ENCODE data around the gene PIGQ. TPM values are rescaled to one million over a fixed set of nuclear protein-coding genes. Genes with fewer than 3 reads are reported as not detected.

Gene PIGQ
- total RNA-seq, 1 experiment from 2014 or later: 58.0 TPM

- no peak overlapping the region for H2AFZ ChIP-seq (ENCODE audit: low read length)
- H3K4me2 ChIP-seq (ENCODE audit: insufficient read depth, insufficient read length, low read length): no peak overlapping the region
- no peaks in the 10 kb centered on the region for H3K4me1 Mint-ChIP-seq
- H2BK5ac ChIP-seq (ENCODE audit: insufficient read length, low read length): no peak overlapping the region
- no peaks in the 10 kb centered on the region for H3K9me3 ChIP-seq (ENCODE audit: control insufficient read depth, low read depth, low read length)
- H3K27me3 Mint-ChIP-seq (ENCODE audit: low read depth): no peaks in the 10 kb centered on the region
- H3K14ac ChIP-seq (ENCODE audit: insufficient read depth, low read length): no peak overlapping the region
- H2BK15ac ChIP-seq (ENCODE audit: low read depth, low read length): no peak overlapping the region
- H3K23me2 ChIP-seq (ENCODE audit: insufficient read length, low read depth, low read length, poor library complexity, severe bottlenecking): no peaks in the 10 kb centered on the region
- no CpG with 5 or more reads among the region's 60 CpGs for WGBS (ENCODE audit: extremely low coverage, insufficient read length, low lambda C conversion rate)
- no peak overlapping the region for H3K4me3 Mint-ChIP-seq
- H3K9me3 Mint-ChIP-seq: no peaks in the 10 kb centered on the region
- H2BK120ac ChIP-seq (ENCODE audit: low read depth, low read length, poor library complexity, severe bottlenecking): no peak overlapping the region
- H3K23ac ChIP-seq (ENCODE audit: insufficient read length, low read depth, low read length): no peak overlapping the region
- H3K27ac ChIP-seq (ENCODE audit: insufficient read length, low read depth, low read length): no peak overlapping the region
- peaks cover 3 to 15% (median 6%) of the 10 kb centered on the region in 3 experiments; a peak in 6 of 7 replicates for H3K36me3 Mint-ChIP-seq (ENCODE audit: insufficient read depth in 1 of 3, low read depth in 3 of 3)
- no peaks in the 10 kb centered on the region; the same call in 1 of the 2 replicates for H3K79me2 ChIP-seq (ENCODE audit: insufficient read depth, low read length)
- no peaks in the 10 kb centered on the region for H3K79me1 ChIP-seq (ENCODE audit: insufficient read depth, low read depth, low read length, poor library complexity, severe bottlenecking)
- H4K8ac ChIP-seq (replicated peaks; ENCODE audit: insufficient read length, low read depth, low read length): no peak overlapping the region
- no peak for DNase-seq
- H4K91ac ChIP-seq (ENCODE audit: insufficient read length, low read depth, low read length): no peak overlapping the region
- no peak overlapping the region for H3K56ac ChIP-seq (ENCODE audit: insufficient read length, low read depth, low read length)
- H4K20me1 ChIP-seq (ENCODE audit: control insufficient read depth, insufficient read depth, insufficient read length): no peaks in the 10 kb centered on the region
- no peak overlapping the region for H3T11ph ChIP-seq (ENCODE audit: low read length)
- H4K5ac ChIP-seq (ENCODE audit: insufficient read length, low read depth, low read length): no peak overlapping the region
- no peak overlapping the region; a peak in 1 of 7 replicates for H3K27ac Mint-ChIP-seq
- TF ChIP-seq CTCF (conservative IDR thresholded peaks at IDR 0.05): peak; percentile 45
- H3K27me3 ChIP-seq (ENCODE audit: insufficient read depth, low read length): no peaks in the 10 kb centered on the region
- no peak overlapping the region for H2BK20ac ChIP-seq (ENCODE audit: low read depth, low read length, poor library complexity, severe bottlenecking)
- H3K9ac ChIP-seq (ENCODE audit: extremely low read depth, insufficient read length, low read length): no peak overlapping the region
- H3K18ac ChIP-seq (ENCODE audit: insufficient read length, low read depth, low read length): no peak overlapping the region
- no peak overlapping the region for H2AK5ac ChIP-seq (ENCODE audit: insufficient read length, low read length)
- H2BK12ac ChIP-seq (ENCODE audit: insufficient read length, low read depth, low read length): no peak overlapping the region
- H3K4ac ChIP-seq (ENCODE audit: low read depth, low read length): no peak overlapping the region
- no peaks in the 10 kb centered on the region for H3K4me1 ChIP-seq (ENCODE audit: insufficient read depth, low read length)
Observed at GRCh38 chr16:537415-538335, 32.1 kb upstream of the PIGQ start.
